GM19193 (cell line): Measurements from ENCODE around the gene CYP27C1.

Experiments
- POLR2A ChIP-seq: IDR thresholded peaks from 4 replicates; pipeline ENCODE4 v1.6.1; 2011; ENCODE audit not compliant: insufficient read depth, insufficient read length; ENCODE audit errors: extremely low read depth

Gene CYP27C1

DNA sequence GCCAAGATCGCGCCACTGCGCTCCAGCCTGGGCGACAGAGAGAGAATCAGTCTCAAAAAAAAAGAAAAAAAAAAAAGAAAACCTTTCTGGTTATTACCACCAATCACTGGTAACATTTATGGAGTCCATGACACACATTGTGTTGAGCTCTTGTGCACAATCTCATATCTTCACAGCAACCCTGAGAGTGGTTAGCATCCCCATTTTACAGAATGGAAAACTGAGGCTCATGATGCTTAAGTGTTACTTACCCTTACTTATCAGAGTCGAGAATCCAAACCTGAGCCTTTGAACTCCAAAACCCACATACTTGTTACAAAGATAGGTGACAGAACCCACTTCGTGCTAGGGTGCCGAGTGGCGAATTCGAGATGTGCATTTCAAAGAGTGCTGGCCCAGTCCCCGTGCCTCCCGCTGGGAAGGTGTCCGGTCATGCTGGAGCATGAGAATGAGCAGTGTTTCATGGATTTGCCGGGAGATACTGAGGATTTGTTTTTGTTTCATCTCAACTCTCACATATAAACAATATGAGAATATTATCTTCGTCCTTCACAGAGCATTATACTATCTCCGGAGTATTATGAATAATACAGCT is 50.9 kb downstream of the CYP27C1 start:
- no peak for TF ChIP-seq POLR2A

DNA sequence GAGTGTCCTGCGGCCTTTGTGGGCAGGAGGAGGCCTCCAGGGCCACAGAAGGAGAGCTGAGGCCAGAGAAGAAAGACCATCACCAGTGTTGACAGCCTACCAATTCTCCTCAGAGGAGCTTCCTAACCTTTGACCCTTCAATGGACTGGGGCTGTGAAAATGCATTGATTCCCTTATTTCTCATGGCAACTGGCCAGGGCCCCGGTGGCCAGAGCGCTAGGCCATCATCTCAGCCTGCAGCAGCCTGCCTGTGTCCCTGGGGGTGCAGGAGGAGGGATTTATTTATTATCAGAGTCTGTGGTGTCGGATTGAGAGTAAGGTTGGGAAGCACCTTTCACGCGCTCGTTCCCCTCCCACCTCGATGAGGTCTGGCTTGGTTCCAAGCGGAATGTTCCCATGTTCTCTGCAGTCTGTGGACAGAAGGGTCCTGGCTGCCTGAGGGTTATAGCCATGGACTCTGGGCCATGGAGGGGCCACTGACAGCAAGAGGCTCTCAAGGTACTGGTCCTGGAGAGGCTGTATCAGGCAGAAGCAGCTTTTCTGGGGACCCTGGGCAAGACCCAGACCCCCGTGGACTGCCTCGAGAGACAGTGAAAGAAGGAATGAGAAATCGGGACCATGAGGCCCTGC is 53.8 kb downstream of the CYP27C1 start:
- no peak for TF ChIP-seq POLR2A

DNA sequence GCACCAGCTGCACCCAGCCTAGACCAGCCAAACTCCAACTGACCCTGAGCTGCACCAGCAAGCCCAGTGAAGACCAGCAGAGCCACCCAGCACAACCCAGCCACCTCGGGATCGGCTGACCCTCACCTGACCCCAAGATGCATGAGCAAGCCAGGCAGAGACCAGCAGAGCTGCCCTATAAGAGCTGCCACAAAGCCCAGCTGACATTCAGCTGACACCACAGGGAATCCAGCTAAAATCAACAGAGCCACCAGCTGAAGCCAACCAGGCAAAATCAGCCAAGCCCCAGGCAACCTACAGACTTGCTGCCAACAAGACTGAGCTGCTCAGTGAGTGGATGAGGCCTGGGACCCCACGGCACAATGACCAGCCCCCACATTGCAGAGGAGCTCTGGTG is 54.6 kb downstream of the CYP27C1 start:
- no peak for TF ChIP-seq POLR2A

DNA sequence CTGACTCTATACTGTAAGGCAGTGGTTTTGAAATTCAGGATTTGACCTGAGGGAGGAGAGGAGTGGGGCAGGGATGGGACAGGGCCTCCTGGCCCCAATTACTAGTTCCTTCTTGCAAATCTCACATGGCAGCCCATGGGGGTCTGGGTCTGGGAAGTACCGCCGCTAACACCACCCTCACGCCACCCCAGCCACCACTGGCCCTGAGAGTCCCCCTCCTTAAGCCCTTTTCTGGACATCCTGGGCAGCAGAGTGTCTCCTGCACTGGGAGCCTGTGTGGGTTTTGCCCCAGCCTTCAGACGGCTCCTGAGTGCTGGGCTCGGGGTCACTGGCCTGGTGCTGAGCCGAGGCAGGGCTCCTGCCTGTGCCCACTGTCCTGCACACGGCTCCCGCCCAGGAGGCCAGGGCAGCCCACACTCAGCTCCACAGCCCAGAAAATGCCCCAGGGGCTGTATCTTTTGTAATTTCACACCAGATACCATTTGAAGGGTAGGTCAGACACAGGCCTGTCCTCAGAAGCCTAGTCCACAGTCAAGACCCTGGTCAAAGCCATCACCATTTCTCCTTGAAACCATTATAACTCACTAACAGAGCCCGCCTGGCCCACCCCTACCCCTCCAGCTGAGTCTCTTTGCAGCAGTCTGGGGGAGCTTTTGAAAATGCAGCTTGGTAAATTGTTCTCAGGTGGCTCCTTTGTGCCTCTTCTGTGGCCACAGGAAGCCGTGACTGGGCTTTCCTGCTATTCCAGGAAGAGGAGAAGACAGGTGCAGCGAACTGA is 55.1 kb downstream of the CYP27C1 start:
- TF ChIP-seq POLR2A = no peak

- TF ChIP-seq POLR2A = no peak
Measured at GRCh38 chr2:127163921-127164320, 56.2 kb downstream of the CYP27C1 start.

- TF ChIP-seq POLR2A = no peak
Measured at GRCh38 chr2:127162261-127163089, 57.6 kb downstream of the CYP27C1 start.

GRCh38 chr2:127161176-127162136 is 58.6 kb downstream of the CYP27C1 start:
- no peak for TF ChIP-seq POLR2A

DNA sequence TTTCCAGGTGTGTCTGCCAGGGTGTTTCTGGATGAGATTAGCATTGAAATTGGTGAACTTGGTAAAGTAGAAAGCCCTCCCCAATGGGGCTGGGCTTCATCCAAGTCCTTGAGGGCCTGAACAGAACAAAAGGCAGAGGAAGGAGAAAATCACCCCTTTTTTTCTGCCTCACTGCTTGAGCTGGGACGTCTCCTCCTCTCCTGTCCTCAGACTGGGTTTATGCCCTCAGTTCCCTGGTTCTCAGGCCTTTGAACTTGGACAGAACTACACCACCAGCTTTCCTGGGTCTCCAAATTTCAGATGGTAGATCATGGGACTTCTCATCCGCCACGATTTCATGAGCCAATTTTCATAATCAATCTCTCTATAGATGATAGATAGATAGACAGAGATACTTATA is 59.4 kb downstream of the CYP27C1 start:
- no peak for TF ChIP-seq POLR2A

DNA sequence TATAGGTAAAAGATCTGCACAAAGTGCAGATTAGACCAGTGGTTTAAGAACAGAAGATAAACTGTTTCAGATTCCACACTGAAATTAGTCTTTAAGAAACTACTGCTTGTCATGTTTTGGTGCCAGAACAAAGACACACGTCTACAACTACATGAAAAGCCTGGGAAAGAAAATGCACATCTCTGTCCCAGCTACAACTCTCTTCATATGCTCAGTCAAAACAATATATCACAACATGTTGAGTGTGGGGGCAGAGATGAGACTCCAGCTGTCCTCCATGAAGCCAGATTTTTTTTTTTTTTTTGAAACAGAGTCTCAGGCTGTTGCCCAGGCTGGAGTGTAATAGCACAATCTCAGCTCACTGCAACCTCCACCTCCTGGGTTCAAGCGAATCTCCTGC is 60.6 kb downstream of the CYP27C1 start:
- TF ChIP-seq POLR2A = no peak

DNA sequence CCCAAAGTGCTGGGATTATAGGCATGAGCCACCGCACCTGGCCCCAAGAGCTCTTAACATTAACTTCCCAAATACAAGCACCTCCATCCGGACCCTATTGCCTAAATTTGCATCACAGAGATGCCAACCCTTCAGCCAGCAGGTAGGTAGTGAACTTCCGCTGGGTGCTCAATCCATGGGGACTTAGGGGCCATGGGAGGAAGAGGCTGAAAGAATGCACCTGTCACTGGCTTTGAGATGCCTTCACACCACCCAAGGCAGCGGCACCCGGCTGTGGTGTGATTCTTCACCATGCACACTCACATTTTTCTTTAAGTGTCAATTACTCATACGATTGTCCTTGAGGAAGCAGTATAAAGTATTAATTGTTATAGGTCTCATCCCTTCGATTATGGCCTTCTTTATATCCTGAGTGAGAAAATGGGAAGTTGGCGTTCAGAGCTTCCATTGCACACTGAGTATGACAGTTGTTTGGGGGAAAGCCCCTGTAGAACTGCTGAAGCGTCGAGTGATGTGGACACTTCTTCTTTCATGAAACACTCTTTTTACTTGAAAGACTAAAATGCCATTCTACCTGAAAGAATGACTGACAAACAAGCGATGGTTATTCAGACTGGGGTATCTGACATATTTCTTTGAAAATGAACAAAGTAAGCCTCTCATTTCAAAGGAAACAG is 61.3 kb downstream of the CYP27C1 start:
- no peak for TF ChIP-seq POLR2A

- no peak for TF ChIP-seq POLR2A
Measured at GRCh38 chr2:127157651-127158485, 62.2 kb downstream of the CYP27C1 start.

DNA sequence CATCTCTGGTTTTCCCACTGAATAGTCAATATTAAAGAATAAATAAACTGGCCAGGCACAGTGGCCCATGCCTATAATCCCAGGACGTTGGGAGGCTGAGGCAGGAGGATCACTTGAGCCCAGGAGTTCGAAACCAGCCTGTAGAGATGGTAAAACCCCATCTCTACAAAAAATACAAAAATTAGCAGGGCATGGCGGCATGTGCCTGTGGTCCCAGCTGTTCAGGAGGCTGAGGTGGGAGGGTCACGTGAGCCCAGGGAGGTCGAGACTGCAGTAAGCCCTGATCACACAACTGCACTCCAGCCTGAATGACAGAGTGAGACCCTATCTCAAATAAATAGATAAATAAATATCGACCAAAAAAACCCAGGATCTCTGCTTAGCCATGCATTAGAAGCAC is 63.0 kb downstream of the CYP27C1 start:
- TF ChIP-seq POLR2A = no peak

GRCh38 chr2:127155947-127156346 is 64.2 kb downstream of the CYP27C1 start:
- TF ChIP-seq POLR2A = no peak
